ENCODE results near the gene TRAF1. TPM values are rescaled to one million over a fixed set of nuclear protein-coding genes. Genes with fewer than 3 reads are reported as not detected.

TRAF1 gene
- total and polyA plus RNA-seq, 8 donors, result 1.3 to 8.1 (median 2.4) TPM

- 51 to 56% methylated on average over 1 of the region's 1 CpG for WGBS, 2 donors
- no peak for DNase-seq
- intact Hi-C loops (cut with DNase I), result loop anchor here in 1 of 3 donors (10.0 kb wide), 1 partner anchor 183 kb away; no protein-coding TSS in a partner anchor
- no peak for FAIRE-seq
- H3K4me1 ChIP-seq, result peaks cover 15 to 19% (median 17%) of the 10 kb centered on the region in 3 donors
- H3K36me3 ChIP-seq, result no peaks in the 10 kb centered on the region
- H3K9me3 ChIP-seq, result no peaks in the 10 kb centered on the region
- ATAC-seq, result no peak
- no peak overlapping the region for H3K27ac ChIP-seq
- TF ChIP-seq CTCF (IDR thresholded peaks at IDR 0.05), result no peak
- H3K4me3 ChIP-seq, result no peak overlapping the region
- H3K27me3 ChIP-seq, result no peaks in the 10 kb centered on the region
Measured at GRCh38 chr9:120937596-120937995, 11.0 kb upstream of the TRAF1 start.

GRCh38 chr9:120937127-120937526 is 10.5 kb upstream of the TRAF1 start:
- no peaks in the 10 kb centered on the region for H3K27me3 ChIP-seq
- no peak overlapping the region for H3K27ac ChIP-seq
- no peaks in the 10 kb centered on the region for H3K9me3 ChIP-seq
- intact Hi-C loops (cut with DNase I), result loop anchor here in 1 of 3 donors (10.0 kb wide), 1 partner anchor 182 kb away; no protein-coding TSS in a partner anchor
- ATAC-seq (no peak), FAIRE-seq (no peak), DNase-seq (no peak)
- 77 to 81% methylated on average over 1 of the region's 1 CpG for WGBS, 2 donors
- H3K4me3 ChIP-seq, result no peak overlapping the region
- no peak for TF ChIP-seq CTCF (IDR thresholded peaks at IDR 0.05)
- H3K4me1 ChIP-seq, result peaks cover 15 to 19% (median 17%) of the 10 kb centered on the region in 3 donors
- no peaks in the 10 kb centered on the region for H3K36me3 ChIP-seq

- no peak for TF ChIP-seq CTCF (IDR thresholded peaks at IDR 0.05)
- peaks cover 15 to 19% (median 17%) of the 10 kb centered on the region in 3 donors for H3K4me1 ChIP-seq
- no peaks in the 10 kb centered on the region for H3K9me3 ChIP-seq
- 47 to 48% methylated on average over 2 of the region's 2 CpGs for WGBS, 2 donors
- H3K36me3 ChIP-seq, result no peaks in the 10 kb centered on the region
- FAIRE-seq (no peak), DNase-seq (no peak), ATAC-seq (no peak)
- no peak overlapping the region for H3K4me3 ChIP-seq
- intact Hi-C loops (cut with DNase I), result loop anchor here in 1 of 3 donors (10.0 kb wide), 1 partner anchor 182 kb away; no protein-coding TSS in a partner anchor
- H3K27ac ChIP-seq, result no peak overlapping the region
- no peaks in the 10 kb centered on the region for H3K27me3 ChIP-seq
Measured at GRCh38 chr9:120936764-120937122, 10.1 kb upstream of the TRAF1 start.

- peak; percentile 59 to 85 (median 74) for TF ChIP-seq CTCF (IDR thresholded peaks at IDR 0.05)
- DNase-seq (peak; percentile 83 to 99 (median 94)), ATAC-seq (peak; percentile 89 to 95 (median 90)), FAIRE-seq (no peak)
- intact Hi-C loops (cut with DNase I), result loop anchor here in 1 of 3 donors (10.0 kb wide), 1 partner anchor 181 kb away; no protein-coding TSS in a partner anchor
- H3K36me3 ChIP-seq, result no peaks in the 10 kb centered on the region
- H3K4me3 ChIP-seq, result no peak overlapping the region
- 17 to 19% methylated on average over 10 of the region's 10 CpGs for WGBS, 2 donors
- no peaks in the 10 kb centered on the region for H3K9me3 ChIP-seq
- H3K27me3 ChIP-seq, result no peaks in the 10 kb centered on the region
- peak overlapping the region in 3 of 4 donors; percentile 53 to 88 (median 84) for H3K27ac ChIP-seq
- peaks cover 15 to 20% (median 19%) of the 10 kb centered on the region in 3 donors for H3K4me1 ChIP-seq
Measured at GRCh38 chr9:120936011-120936763, 9.6 kb upstream of the TRAF1 start.

All from pancreas (tissue), 10 donors.